ENCODE results near the gene VIL1. TPM values are rescaled to one million over a fixed set of nuclear protein-coding genes. Genes with fewer than 3 reads are reported as not detected.

Gene VIL1
- total and polyA plus RNA-seq, 4 donors, result 0.06 to 0.77 (median 0.15) TPM

DNA sequence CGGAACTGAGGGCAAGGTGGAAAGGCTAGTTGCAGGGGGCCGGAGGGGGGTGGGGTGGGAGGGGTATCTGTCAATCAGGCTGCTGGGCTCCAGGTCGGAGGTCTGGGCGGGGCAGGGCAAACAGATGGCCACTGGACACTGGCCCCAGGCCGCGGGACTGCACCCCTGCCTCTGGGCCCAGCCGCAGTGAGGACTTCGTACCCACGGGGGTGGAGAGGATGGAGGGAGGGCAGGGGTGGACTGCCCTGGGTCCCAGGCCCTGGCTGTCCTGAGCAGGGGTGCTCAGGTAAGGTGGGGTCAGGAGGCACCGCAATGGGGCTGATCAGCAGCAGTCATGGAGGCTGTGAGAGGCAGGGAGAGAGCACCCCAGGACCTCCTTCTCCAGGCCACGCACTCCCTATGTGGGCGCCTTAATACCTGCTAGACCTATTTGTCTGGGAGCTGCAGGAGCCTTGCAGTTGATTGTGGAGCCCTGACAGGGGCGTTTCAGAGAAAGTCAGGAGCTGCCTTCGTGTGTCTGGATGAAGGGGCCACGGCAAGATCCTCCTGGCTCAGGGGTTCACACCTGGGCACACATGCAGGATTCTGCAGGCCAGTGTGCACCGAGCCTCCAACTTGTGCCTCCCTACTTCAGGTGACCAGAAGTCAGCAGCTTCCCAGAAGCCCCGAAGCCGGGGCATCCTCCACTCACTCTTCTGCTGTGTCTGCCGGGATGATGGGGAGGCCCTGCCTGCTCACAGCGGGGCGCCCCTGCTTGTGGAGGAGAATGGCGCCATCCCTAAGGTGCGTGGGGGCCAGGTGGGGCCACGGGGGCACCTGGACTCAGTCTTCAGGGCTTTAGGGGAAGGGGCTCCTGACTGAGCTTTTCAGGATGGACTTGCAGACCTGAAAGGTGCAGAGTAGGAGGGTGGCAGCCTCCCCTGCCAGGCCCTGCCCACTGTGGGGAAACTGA, 17.7 kb upstream of the VIL1 start:
- no peaks in the 10 kb centered on the region for H3K27me3 ChIP-seq (ENCODE audit: control insufficient read depth in 3 of 3, insufficient read depth in 3 of 3, low read length in 2 of 3)
- H3K4me3 ChIP-seq, result peak overlapping the region; percentile 84
- H3K9ac ChIP-seq (ENCODE audit: insufficient read depth in 1 of 2, low read length in 2 of 2), result no peak overlapping the region
- peaks cover 9 to 33% (median 14%) of the 10 kb centered on the region in 4 donors for H3K36me3 ChIP-seq (ENCODE audit: control insufficient read depth in 4 of 4, insufficient read depth in 4 of 4, low read length in 4 of 4)
- no peak for ATAC-seq (ENCODE audit: insufficient read depth, low FRiP score)
- H3K9me3 ChIP-seq (ENCODE audit: control insufficient read depth in 4 of 4, insufficient read depth in 3 of 4, low read length in 3 of 4), result no peaks in the 10 kb centered on the region
- 26 to 34% methylated on average over 22 to 24 of the region's 24 CpGs for WGBS, 2 donors
- DNase-seq, result no peak
- TF ChIP-seq, protein P1, sequence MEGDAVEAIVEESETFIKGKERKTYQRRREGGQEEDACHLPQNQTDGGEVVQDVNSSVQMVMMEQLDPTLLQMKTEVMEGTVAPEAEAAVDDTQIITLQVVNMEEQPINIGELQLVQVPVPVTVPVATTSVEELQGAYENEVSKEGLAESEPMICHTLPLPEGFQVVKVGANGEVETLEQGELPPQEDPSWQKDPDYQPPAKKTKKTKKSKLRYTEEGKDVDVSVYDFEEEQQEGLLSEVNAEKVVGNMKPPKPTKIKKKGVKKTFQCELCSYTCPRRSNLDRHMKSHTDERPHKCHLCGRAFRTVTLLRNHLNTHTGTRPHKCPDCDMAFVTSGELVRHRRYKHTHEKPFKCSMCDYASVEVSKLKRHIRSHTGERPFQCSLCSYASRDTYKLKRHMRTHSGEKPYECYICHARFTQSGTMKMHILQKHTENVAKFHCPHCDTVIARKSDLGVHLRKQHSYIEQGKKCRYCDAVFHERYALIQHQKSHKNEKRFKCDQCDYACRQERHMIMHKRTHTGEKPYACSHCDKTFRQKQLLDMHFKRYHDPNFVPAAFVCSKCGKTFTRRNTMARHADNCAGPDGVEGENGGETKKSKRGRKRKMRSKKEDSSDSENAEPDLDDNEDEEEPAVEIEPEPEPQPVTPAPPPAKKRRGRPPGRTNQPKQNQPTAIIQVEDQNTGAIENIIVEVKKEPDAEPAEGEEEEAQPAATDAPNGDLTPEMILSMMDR (IDR thresholded peaks at IDR 0.05; ENCODE audit: control extremely low read depth, extremely low read depth), result no peak
- H3K27ac ChIP-seq (ENCODE audit: low read depth in 1 of 2, low read length in 1 of 2), result peak overlapping the region; percentile 94 to 99
- H3K4me1 ChIP-seq (ENCODE audit: control insufficient read depth in 5 of 5, insufficient read depth in 5 of 5, low read length in 5 of 5), result peaks cover 0 to 52% (median 33%) of the 10 kb centered on the region in 5 donors

DNA sequence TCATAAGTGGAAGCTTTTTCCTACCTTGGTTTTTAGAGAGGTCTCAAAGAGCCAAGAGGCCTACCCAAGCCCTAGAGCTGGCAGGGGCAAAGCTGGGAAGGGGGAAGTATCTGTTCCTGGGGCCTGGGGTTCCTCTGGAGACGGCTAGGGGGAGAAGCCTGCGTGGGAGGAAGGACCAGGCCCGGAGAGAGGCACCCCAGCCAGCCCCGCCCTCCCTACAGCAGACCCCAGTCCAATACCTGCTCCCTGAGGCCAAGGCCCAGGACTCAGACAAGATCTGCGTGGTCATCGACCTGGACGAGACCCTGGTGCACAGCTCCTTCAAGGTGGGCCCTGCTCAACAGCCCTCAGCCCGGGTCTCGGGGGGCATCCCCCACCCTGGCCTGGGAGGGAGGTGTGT, 17.0 kb upstream of the VIL1 start:
- H3K4me3 ChIP-seq, result no peak overlapping the region
- peaks cover 9 to 33% (median 14%) of the 10 kb centered on the region in 4 donors for H3K36me3 ChIP-seq (ENCODE audit: control insufficient read depth in 4 of 4, insufficient read depth in 4 of 4, low read length in 4 of 4)
- DNase-seq (no peak), ATAC-seq (ENCODE audit: insufficient read depth, low FRiP score) (no peak)
- 61 to 63% methylated on average over 9 of the region's 9 CpGs for WGBS, 2 donors
- H3K27ac ChIP-seq (ENCODE audit: low read depth in 1 of 2, low read length in 1 of 2), result peak overlapping the region in 1 of 2 donors; percentile 83
- H3K9ac ChIP-seq (ENCODE audit: insufficient read depth in 1 of 2, low read length in 2 of 2), result no peak overlapping the region
- no peaks in the 10 kb centered on the region for H3K9me3 ChIP-seq (ENCODE audit: control insufficient read depth in 4 of 4, insufficient read depth in 3 of 4, low read length in 3 of 4)
- peaks cover 0 to 51% (median 33%) of the 10 kb centered on the region in 5 donors for H3K4me1 ChIP-seq (ENCODE audit: control insufficient read depth in 5 of 5, insufficient read depth in 5 of 5, low read length in 5 of 5)
- no peaks in the 10 kb centered on the region for H3K27me3 ChIP-seq (ENCODE audit: control insufficient read depth in 3 of 3, insufficient read depth in 3 of 3, low read length in 2 of 3)
- TF ChIP-seq, protein P1 (IDR thresholded peaks at IDR 0.05; ENCODE audit: control extremely low read depth, extremely low read depth), result no peak

- no peak overlapping the region for H3K4me3 ChIP-seq
- no peak overlapping the region for H3K9ac ChIP-seq (ENCODE audit: insufficient read depth in 1 of 2, low read length in 2 of 2)
- peak overlapping the region in 1 of 2 donors; percentile 83 for H3K27ac ChIP-seq (ENCODE audit: low read depth in 1 of 2, low read length in 1 of 2)
- DNase-seq (no peak), ATAC-seq (ENCODE audit: insufficient read depth, low FRiP score) (no peak)
- WGBS, 2 donors, result 59 to 78% methylated on average over 8 of the region's 8 CpGs
- H3K9me3 ChIP-seq (ENCODE audit: control insufficient read depth in 4 of 4, insufficient read depth in 3 of 4, low read length in 3 of 4), result no peaks in the 10 kb centered on the region
- no peaks in the 10 kb centered on the region for H3K27me3 ChIP-seq (ENCODE audit: control insufficient read depth in 3 of 3, insufficient read depth in 3 of 3, low read length in 2 of 3)
- H3K36me3 ChIP-seq (ENCODE audit: control insufficient read depth in 4 of 4, insufficient read depth in 4 of 4, low read length in 4 of 4), result peaks cover 9 to 33% (median 14%) of the 10 kb centered on the region in 4 donors
- TF ChIP-seq, protein P1 (IDR thresholded peaks at IDR 0.05; ENCODE audit: control extremely low read depth, extremely low read depth), result no peak
- H3K4me1 ChIP-seq (ENCODE audit: control insufficient read depth in 5 of 5, insufficient read depth in 5 of 5, low read length in 5 of 5), result peaks cover 0 to 51% (median 31%) of the 10 kb centered on the region in 5 donors
These were observed 16.4 kb upstream of the VIL1 start for GRCh38 chr2:218402491-218402901.

Data from lung (tissue), 12 donors.